PC-9 (cell line): ENCODE measurements around the gene VASP.

ENCODE experiments used
- CTCF ChIP-seq: fragments of 200-600 bp; sonication (generic); conservative IDR thresholded peaks from 2 replicates; pipeline ENCODE4 v1.6.1; 2017; ENCODE audit warnings: mixed run types, antibody characterized with exemption, mild to moderate bottlenecking, moderate library complexity
- EZH2 ChIP-seq: fragments of 200-600 bp; sonication (generic); IDR thresholded peaks from 2 replicates; pipeline ENCODE4 v1.8.0; 2017; ENCODE audit warnings: antibody characterized with exemption, low read depth

GRCh38 chr19:45507872-45508416 is 665 bp downstream of the VASP start:
- TF ChIP-seq CTCF: no peak
- TF ChIP-seq EZH2: no peak
